Thymus (tissue), 11 donors: ENCODE measurements around the gene PHKB. TPM values are rescaled to one million over a fixed set of nuclear protein-coding genes. Genes with fewer than 3 reads are reported as not detected.

ENCODE experiments used
- DNase-seq, 9 donors: peaks; one replicate each; pipeline ENCODE4 v3.0.0-alpha.2; 2013; ENCODE audit warnings: low spot score in 9 of 9, low read depth in 6 of 9, missing footprints in 1 of 9
- H3K27ac ChIP-seq, 2 donors: one replicate each; pipeline ENCODE4 v1.5.1; 2013; ENCODE audit warnings: control low read depth in 1 of 2, low read depth in 1 of 2, low read length in 1 of 2, mild to moderate bottlenecking in 1 of 2, moderate library complexity in 1 of 2
- H3K27me3 ChIP-seq, 2 donors: one replicate each; pipeline ENCODE4 v1.5.1; 2013; ENCODE audit warnings: low read length in 1 of 2; ENCODE audit not compliant: control insufficient read depth in 2 of 2, insufficient read depth in 1 of 2
- H3K36me3 ChIP-seq, 2 donors: one replicate each; pipeline ENCODE4 v1.5.1; 2013; ENCODE audit warnings: low read length in 1 of 2, mild to moderate bottlenecking in 1 of 2, moderate library complexity in 1 of 2; ENCODE audit not compliant: control insufficient read depth in 2 of 2, insufficient read depth in 2 of 2
- H3K4me1 ChIP-seq, 2 donors: one replicate each; pipeline ENCODE4 v1.5.1; 2013; ENCODE audit warnings: low read length in 2 of 2; ENCODE audit not compliant: control insufficient read depth in 2 of 2, insufficient read depth in 2 of 2
- H3K4me3 ChIP-seq, 2 donors: one replicate each; pipeline ENCODE4 v1.5.1; 2013; ENCODE audit warnings: low read length in 2 of 2, control low read depth in 1 of 2, mild to moderate bottlenecking in 1 of 2
- H3K9me3 ChIP-seq, 2 donors: one replicate each; pipeline ENCODE4 v1.5.1; 2013; ENCODE audit warnings: low read length in 1 of 2, mild to moderate bottlenecking in 1 of 2; ENCODE audit not compliant: control insufficient read depth in 2 of 2, insufficient read depth in 1 of 2
- WGBS: extraction: QIAGEN DNeasy Blood & Tissue Kit; methylation state at CpG from one replicate; pipeline ENCODE4 v1.1.7; 2013; 5-methylcytosine and 5-hydroxymethylcytosine counted together
- polyA plus RNA-seq: library from polyadenylated mRNA; stranded (reverse); fragments of 200-250 nt; gene quantifications from one replicate; pipeline ENCODE4 v1.2.3, GENCODE V29; 2013
- total RNA-seq: library from RNA; stranded (reverse); fragments of 120-200 nt; gene quantifications from one replicate; pipeline ENCODE4 v1.2.4, GENCODE V29; 2013
- donor health status: healthy.

PHKB gene
- total and polyA plus RNA-seq, 2 donors, result 34.7 to 35.1 TPM

GRCh38 chr16:47724115-47724785 lies 263.1 kb downstream of the PHKB start:
- no peaks in the 10 kb centered on the region for H3K9me3 ChIP-seq
- 90% methylated on average over 5 of the region's 5 CpGs for WGBS

DNA sequence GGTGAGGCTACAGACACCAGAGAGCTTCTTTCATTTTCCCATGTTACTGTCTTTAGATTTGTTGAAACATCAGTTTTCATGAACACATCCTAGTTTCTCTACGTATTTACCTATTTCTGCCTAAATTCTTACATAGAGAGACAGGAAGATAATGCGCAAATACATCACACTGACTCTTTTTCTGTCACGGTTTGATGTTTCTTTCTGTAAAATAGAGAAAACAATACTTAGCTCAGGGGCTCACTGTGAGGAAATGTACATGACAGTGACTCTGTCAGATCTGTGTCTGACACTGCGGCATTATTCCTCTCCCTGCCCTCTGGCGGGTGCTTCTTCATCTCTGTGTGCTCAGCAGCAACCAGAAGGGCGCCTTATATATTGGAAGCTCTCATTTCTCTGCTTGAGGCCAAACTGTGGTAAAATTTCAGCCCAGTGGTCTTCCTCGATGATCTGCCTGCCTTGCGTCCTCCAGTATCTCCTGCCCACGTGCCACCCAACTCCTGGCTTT lies 264.1 kb downstream of the PHKB start:
- WGBS, result 83% methylated on average over 9 of the region's 9 CpGs
- Histone ChIP-seq H3K4me1 (no peaks in the 10 kb centered on the region), H3K36me3 (no peaks in the 10 kb centered on the region), H3K27ac (no peak overlapping the region), H3K27me3 (no peaks in the 10 kb centered on the region), H3K4me3 (no peak overlapping the region), H3K9me3 (no peaks in the 10 kb centered on the region)
- DNase-seq, result no peak

More at GRCh38 chr16:47724115-47724785, 263.1 kb downstream of the PHKB start:
- Histone ChIP-seq H3K4me1 (no peaks in the 10 kb centered on the region), H3K4me3 (no peak overlapping the region), H3K27ac (no peak overlapping the region), H3K27me3 (no peaks in the 10 kb centered on the region), H3K36me3 (no peaks in the 10 kb centered on the region)
- DNase-seq, result no peak

DNA sequence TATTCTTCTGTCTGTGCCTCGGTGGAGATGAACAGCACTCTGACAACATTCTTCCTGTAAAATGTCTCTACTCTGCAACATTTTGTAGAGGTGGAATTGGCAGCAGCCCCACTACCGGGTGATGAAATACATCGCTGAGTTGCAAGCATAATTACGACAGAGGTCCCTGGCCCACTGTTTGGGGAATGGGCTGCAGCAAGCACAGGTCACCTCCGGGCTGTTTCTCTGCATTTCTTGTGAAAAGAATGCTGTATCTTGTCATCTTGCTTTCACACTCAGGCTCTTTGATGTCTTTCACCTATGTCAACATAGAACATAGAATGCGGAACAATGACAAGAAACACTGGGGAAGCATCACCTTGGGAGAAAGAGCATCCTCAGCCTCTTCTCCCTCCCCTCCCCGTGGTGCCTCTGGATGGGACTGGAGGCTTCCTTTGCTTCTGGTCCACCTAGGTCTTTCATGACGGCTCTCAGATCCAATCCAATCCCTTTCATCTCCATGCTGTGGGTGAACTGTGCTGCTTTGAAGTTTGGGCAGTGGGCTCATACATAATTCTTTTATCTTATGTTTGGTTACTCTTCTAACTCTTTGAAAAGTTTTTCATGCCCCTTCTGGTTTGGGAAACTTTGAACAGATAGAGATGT lies 265.0 kb downstream of the PHKB start:
- Histone ChIP-seq H3K27me3 (no peaks in the 10 kb centered on the region), H3K36me3 (no peaks in the 10 kb centered on the region), H3K4me3 (no peak overlapping the region), H3K4me1 (no peaks in the 10 kb centered on the region), H3K27ac (no peak overlapping the region), H3K9me3 (no peaks in the 10 kb centered on the region)
- DNase-seq, result no peak
- 88% methylated on average over 8 of the region's 8 CpGs for WGBS

DNA sequence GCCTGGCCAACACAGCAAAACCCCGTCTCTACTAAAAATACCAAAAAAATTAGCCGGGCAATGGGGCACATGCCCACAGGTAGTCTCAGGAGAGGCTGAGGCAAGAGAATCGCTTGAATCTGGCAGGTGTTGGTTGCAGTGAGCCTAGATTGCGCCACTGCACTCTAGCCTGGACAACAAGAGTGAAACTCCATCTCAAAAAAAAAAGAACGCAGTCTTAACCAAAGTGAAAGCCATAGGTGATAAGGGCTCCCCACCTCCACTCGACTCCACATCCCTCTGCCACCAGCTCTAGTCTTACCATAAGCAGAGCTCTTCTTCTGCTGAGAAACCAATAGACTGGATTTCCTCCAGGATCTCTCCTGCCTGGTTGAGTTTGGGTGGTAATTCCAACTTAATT lies 266.0 kb downstream of the PHKB start:
- Histone ChIP-seq H3K4me1 (no peaks in the 10 kb centered on the region), H3K9me3 (no peaks in the 10 kb centered on the region), H3K36me3 (no peaks in the 10 kb centered on the region), H3K4me3 (no peak overlapping the region), H3K27me3 (no peaks in the 10 kb centered on the region), H3K27ac (no peak overlapping the region)
- 97% methylated on average over 6 of the region's 6 CpGs for WGBS
- DNase-seq, result no peak

GRCh38 chr16:47728205-47728604 lies 267.1 kb downstream of the PHKB start:
- 41% methylated on average over 3 of the region's 3 CpGs for WGBS
- no peak overlapping the region for H3K4me3 ChIP-seq
- H3K27me3 ChIP-seq, result no peaks in the 10 kb centered on the region
- no peaks in the 10 kb centered on the region for H3K4me1 ChIP-seq
- H3K36me3 ChIP-seq, result no peaks in the 10 kb centered on the region
- no peak overlapping the region for H3K27ac ChIP-seq
- H3K9me3 ChIP-seq, result no peaks in the 10 kb centered on the region
- no peak for DNase-seq

DNA sequence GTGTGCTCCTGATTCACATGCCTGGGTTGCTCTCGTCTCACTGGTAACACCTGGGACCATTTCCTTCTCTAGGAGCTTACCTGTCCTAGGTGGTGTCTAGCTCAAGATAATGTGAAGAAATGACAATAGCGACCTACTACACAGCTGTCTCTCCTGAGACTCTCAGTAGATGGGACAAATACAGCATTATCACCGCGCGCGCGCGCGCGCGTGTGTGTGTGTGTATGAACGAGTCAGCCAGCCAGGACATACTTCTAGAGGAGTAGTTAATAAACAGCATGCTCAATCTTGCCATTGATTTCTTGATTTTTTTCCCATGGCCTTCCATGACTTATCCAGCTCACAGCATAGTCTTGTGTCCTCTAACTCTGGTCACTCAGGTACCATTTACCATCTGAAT lies 268.6 kb downstream of the PHKB start:
- Histone ChIP-seq H3K4me1 (no peaks in the 10 kb centered on the region), H3K27me3 (no peaks in the 10 kb centered on the region), H3K4me3 (no peak overlapping the region), H3K27ac (no peak overlapping the region), H3K36me3 (no peaks in the 10 kb centered on the region), H3K9me3 (no peaks in the 10 kb centered on the region)
- 93% methylated on average over 12 of the region's 12 CpGs for WGBS
- no peak for DNase-seq

- Histone ChIP-seq H3K27ac (no peak overlapping the region), H3K4me1 (no peaks in the 10 kb centered on the region), H3K4me3 (no peak overlapping the region), H3K27me3 (no peaks in the 10 kb centered on the region), H3K36me3 (no peaks in the 10 kb centered on the region), H3K9me3 (no peaks in the 10 kb centered on the region)
- no peak for DNase-seq
- WGBS, result 97% methylated on average over 2 of the region's 2 CpGs
Observed at GRCh38 chr16:47731252-47731651, 270.1 kb downstream of the PHKB start.

- Histone ChIP-seq H3K27ac (no peak overlapping the region), H3K9me3 (no peaks in the 10 kb centered on the region), H3K4me1 (no peaks in the 10 kb centered on the region), H3K36me3 (no peaks in the 10 kb centered on the region), H3K27me3 (no peaks in the 10 kb centered on the region), H3K4me3 (no peak overlapping the region)
- no peak for DNase-seq
- WGBS, result 97% methylated on average over 3 of the region's 3 CpGs
Observed at GRCh38 chr16:47732122-47732521, 271.0 kb downstream of the PHKB start.

GRCh38 chr16:47732523-47733111 lies 271.5 kb downstream of the PHKB start:
- H3K4me1 ChIP-seq, result no peaks in the 10 kb centered on the region
- H3K36me3 ChIP-seq, result no peaks in the 10 kb centered on the region
- no peaks in the 10 kb centered on the region for H3K9me3 ChIP-seq
- WGBS, result 41% methylated on average over 6 of the region's 6 CpGs
- no peaks in the 10 kb centered on the region for H3K27me3 ChIP-seq
- H3K27ac ChIP-seq, result no peak overlapping the region
- no peak overlapping the region for H3K4me3 ChIP-seq
- no peak for DNase-seq
